Measurements from ENCODE around the gene EEF1B2. TPM values are rescaled to one million over a fixed set of nuclear protein-coding genes. Genes with fewer than 3 reads are reported as not detected.
"Not testable (repeated sequence)": the region's sequence is repeated elsewhere in the genome, so short reads cannot be mapped to it uniquely, and the experiment has no call there.

Gene EEF1B2
- total RNA-seq, 1 donor from 2014 or later = 453 TPM

- peaks cover 16% of the 10 kb centered on the region for H3K36me3 Mint-ChIP-seq (ENCODE audit: insufficient read depth)
- H3K9me3 Mint-ChIP-seq (ENCODE audit: low read depth) = no peaks in the 10 kb centered on the region
- no peak for DNase-seq (ENCODE audit: low spot score, unreplicated experiment)
- no peak overlapping the region for H3K4me3 Mint-ChIP-seq (ENCODE audit: low read depth)
- no peaks in the 10 kb centered on the region for H3K27me3 Mint-ChIP-seq
- TF ChIP-seq, protein P1, sequence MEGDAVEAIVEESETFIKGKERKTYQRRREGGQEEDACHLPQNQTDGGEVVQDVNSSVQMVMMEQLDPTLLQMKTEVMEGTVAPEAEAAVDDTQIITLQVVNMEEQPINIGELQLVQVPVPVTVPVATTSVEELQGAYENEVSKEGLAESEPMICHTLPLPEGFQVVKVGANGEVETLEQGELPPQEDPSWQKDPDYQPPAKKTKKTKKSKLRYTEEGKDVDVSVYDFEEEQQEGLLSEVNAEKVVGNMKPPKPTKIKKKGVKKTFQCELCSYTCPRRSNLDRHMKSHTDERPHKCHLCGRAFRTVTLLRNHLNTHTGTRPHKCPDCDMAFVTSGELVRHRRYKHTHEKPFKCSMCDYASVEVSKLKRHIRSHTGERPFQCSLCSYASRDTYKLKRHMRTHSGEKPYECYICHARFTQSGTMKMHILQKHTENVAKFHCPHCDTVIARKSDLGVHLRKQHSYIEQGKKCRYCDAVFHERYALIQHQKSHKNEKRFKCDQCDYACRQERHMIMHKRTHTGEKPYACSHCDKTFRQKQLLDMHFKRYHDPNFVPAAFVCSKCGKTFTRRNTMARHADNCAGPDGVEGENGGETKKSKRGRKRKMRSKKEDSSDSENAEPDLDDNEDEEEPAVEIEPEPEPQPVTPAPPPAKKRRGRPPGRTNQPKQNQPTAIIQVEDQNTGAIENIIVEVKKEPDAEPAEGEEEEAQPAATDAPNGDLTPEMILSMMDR (IDR thresholded peaks at IDR 0.05; ENCODE audit: unreplicated experiment) = no peak
- H3K27ac Mint-ChIP-seq = no peak overlapping the region
- no peaks in the 10 kb centered on the region for H3K4me1 Mint-ChIP-seq (ENCODE audit: low read depth)
Measured at GRCh38 chr2:206149330-206149729, 10.4 kb upstream of the EEF1B2 start.

- DNase-seq (ENCODE audit: low spot score, unreplicated experiment) = no peak
- Mint-ChIP-seq H3K4me3 (ENCODE audit: low read depth) (no peak overlapping the region), H3K4me1 (ENCODE audit: low read depth) (no peaks in the 10 kb centered on the region), H3K27me3 (no peaks in the 10 kb centered on the region), H3K36me3 (ENCODE audit: insufficient read depth) (peaks cover 14% of the 10 kb centered on the region), H3K27ac (no peak overlapping the region), H3K9me3 (ENCODE audit: low read depth) (no peaks in the 10 kb centered on the region)
- TF ChIP-seq, protein P1 (IDR thresholded peaks at IDR 0.05; ENCODE audit: unreplicated experiment) = no peak
Measured at GRCh38 chr2:206150168-206150567, 9.5 kb upstream of the EEF1B2 start.

DNA sequence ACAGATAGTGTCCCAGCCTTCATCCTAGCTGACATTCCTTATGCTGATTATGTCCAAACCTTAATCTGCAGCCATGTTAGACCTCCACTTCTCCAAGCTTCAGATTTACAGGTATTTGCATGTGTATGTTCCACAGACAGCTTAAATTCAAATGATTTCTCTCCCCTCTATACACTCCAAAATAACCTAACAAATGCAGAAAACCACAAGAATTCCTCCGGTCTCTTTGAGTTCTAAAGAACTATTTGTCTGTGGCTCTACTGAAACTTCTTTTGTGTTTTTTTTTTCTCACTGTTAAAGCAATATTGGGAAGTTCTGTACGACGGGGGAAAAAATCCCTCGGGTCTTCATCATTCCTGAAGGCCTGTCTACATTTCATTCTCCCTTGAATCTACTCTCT is 9.1 kb upstream of the EEF1B2 start:
- Mint-ChIP-seq H3K4me3 (ENCODE audit: low read depth) (no peak overlapping the region), H3K4me1 (ENCODE audit: low read depth) (no peaks in the 10 kb centered on the region), H3K27ac (peak overlapping the region; percentile 5), H3K27me3 (no peaks in the 10 kb centered on the region), H3K36me3 (ENCODE audit: insufficient read depth) (peaks cover 14% of the 10 kb centered on the region), H3K9me3 (ENCODE audit: low read depth) (no peaks in the 10 kb centered on the region)
- no peak for DNase-seq (ENCODE audit: low spot score, unreplicated experiment)
- TF ChIP-seq, protein P1 (IDR thresholded peaks at IDR 0.05; ENCODE audit: unreplicated experiment) = no peak

DNA sequence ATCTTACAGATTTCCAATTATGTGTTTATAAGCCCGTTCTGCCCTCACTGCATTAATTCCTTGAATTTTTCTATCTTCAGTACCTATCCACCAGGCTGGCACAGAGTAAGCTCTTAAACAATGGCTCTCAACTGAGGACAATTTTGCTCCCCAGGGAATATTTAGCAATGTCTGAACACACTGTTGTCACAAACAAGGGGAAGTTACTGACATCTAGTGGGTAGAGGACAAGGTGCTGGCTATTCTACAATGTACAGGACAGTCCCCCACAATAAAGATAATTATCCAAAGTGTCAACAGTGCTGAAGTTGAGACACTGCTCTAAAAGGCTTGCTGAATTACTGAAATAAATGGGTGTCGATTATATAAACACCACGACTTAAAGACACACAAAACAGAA is 5.5 kb upstream of the EEF1B2 start:
- Mint-ChIP-seq H3K4me1 (ENCODE audit: low read depth) (peaks cover 6% of the 10 kb centered on the region), H3K27ac (no peak overlapping the region), H3K36me3 (ENCODE audit: insufficient read depth) (peaks cover 5% of the 10 kb centered on the region), H3K4me3 (ENCODE audit: low read depth) (no peak overlapping the region), H3K27me3 (no peaks in the 10 kb centered on the region), H3K9me3 (ENCODE audit: low read depth) (no peaks in the 10 kb centered on the region)
- TF ChIP-seq, protein P1 (IDR thresholded peaks at IDR 0.05; ENCODE audit: unreplicated experiment) = no peak
- no peak for DNase-seq (ENCODE audit: low spot score, unreplicated experiment)

- not testable (repeated sequence) for H3K27ac Mint-ChIP-seq; H3K9me3 Mint-ChIP-seq (ENCODE audit: low read depth); H3K27me3 Mint-ChIP-seq; DNase-seq (ENCODE audit: low spot score, unreplicated experiment)
- Mint-ChIP-seq H3K36me3 (ENCODE audit: insufficient read depth) (peaks cover 13% of the 10 kb centered on the region), H3K4me1 (ENCODE audit: low read depth) (peaks cover 19% of the 10 kb centered on the region), H3K4me3 (ENCODE audit: low read depth) (peak overlapping the region; percentile 26)
Measured at GRCh38 chr2:206157014-206157413, 2.7 kb upstream of the EEF1B2 start.

- Mint-ChIP-seq H3K9me3 (ENCODE audit: low read depth) (no peaks in the 10 kb centered on the region), H3K4me3 (ENCODE audit: low read depth) (peak overlapping the region; percentile 99), H3K36me3 (ENCODE audit: insufficient read depth) (peaks cover 26% of the 10 kb centered on the region), H3K27me3 (no peaks in the 10 kb centered on the region), H3K27ac (peak overlapping the region; percentile 99), H3K4me1 (ENCODE audit: low read depth) (peaks cover 19% of the 10 kb centered on the region)
- TF ChIP-seq, protein P1 (IDR thresholded peaks at IDR 0.05; ENCODE audit: unreplicated experiment) = no peak
- DNase-seq (ENCODE audit: low spot score, unreplicated experiment) = peak; percentile 9
Measured at GRCh38 chr2:206158563-206159345, 941 bp upstream of the EEF1B2 start.
